EH (cell line): ENCODE measurements around the gene RAB26.

ENCODE experiments used
- DNase-seq: peaks from one replicate; pipeline ENCODE4 v3.0.0-alpha.2; 2015; ENCODE audit warnings: low read depth

The RAB26 gene

GRCh38 chr16:2161911-2162310, 13.5 kb downstream of the RAB26 start:
- DNase-seq = no peak

- no peak for DNase-seq
These were observed 14.3 kb downstream of the RAB26 start for GRCh38 chr16:2162676-2163118.

- no peak for DNase-seq
These were observed 14.9 kb downstream of the RAB26 start for GRCh38 chr16:2163211-2163881.

GRCh38 chr16:2165861-2166260, 17.4 kb downstream of the RAB26 start:
- DNase-seq = no peak

GRCh38 chr16:2166263-2167067, 18.0 kb downstream of the RAB26 start:
- DNase-seq = no peak

GRCh38 chr16:2167068-2167638, 18.7 kb downstream of the RAB26 start:
- no peak for DNase-seq

- no peak for DNase-seq
These were observed 21.7 kb downstream of the RAB26 start for GRCh38 chr16:2170080-2170479.

- DNase-seq = no peak
These were observed 22.4 kb downstream of the RAB26 start for GRCh38 chr16:2170587-2171435.

- DNase-seq = no peak
These were observed 23.3 kb downstream of the RAB26 start for GRCh38 chr16:2171601-2172178.

GRCh38 chr16:2172688-2173335, 24.4 kb downstream of the RAB26 start:
- no peak for DNase-seq

GRCh38 chr16:2173366-2173765, 24.9 kb downstream of the RAB26 start:
- no peak for DNase-seq

GRCh38 chr16:2173916-2174315, 25.5 kb downstream of the RAB26 start:
- DNase-seq = no peak

GRCh38 chr16:2174396-2175131, 26.1 kb downstream of the RAB26 start:
- no peak for DNase-seq

GRCh38 chr16:2175454-2175853, 27.0 kb downstream of the RAB26 start:
- DNase-seq = no peak

- DNase-seq = no peak
These were observed 27.6 kb downstream of the RAB26 start for GRCh38 chr16:2176047-2176446.

GRCh38 chr16:2177101-2177500, 28.7 kb downstream of the RAB26 start:
- DNase-seq = no peak

- DNase-seq = no peak
These were observed 29.1 kb downstream of the RAB26 start for GRCh38 chr16:2177561-2177960.

GRCh38 chr16:2178321-2179106, 30.1 kb downstream of the RAB26 start:
- no peak for DNase-seq

- DNase-seq = no peak
These were observed 30.7 kb downstream of the RAB26 start for GRCh38 chr16:2179107-2179501.

GRCh38 chr16:2179576-2179975, 31.2 kb downstream of the RAB26 start:
- no peak for DNase-seq
